Endothelial cell of umbilical vein (primary cell): ENCODE results near the gene CD300LD. TPM values are rescaled to one million over a fixed set of nuclear protein-coding genes. Genes with fewer than 3 reads are reported as not detected.

ENCODE experiments used
- BruUV-seq: library from RNA; stranded (reverse); fragments of 400-500 nt; replicated peaks from 2 replicates; lab custom pipeline; 2021; lab: Mats Ljungman, UMichigan
- CTCF ChIA-PET: fragments of 300-600, 350-600 bp; sonication (Branson Sonifier 250); formaldehyde crosslinking; loops from one replicate; lab custom pipeline; 2021; ENCODE audit warnings: antibody characterized with exemption, inconsistent platforms; lab: Charles Lee
- POLR2A ChIA-PET: fragments of 300-600, 350-600 bp; sonication (Branson Sonifier 250); formaldehyde crosslinking; loops from one replicate; lab custom pipeline; 2021; ENCODE audit warnings: antibody characterized with exemption, inconsistent platforms; lab: Charles Lee
- DNase-seq: peaks from one replicate; pipeline ENCODE4 v3.0.0-alpha.2; 2011; ENCODE audit warnings: low read depth, low spot score
- FAIRE-seq: peaks from 2 replicates; lab custom pipeline; 2011; peaks lifted over from hg19 to GRCh38; lab: Jason Lieb, UNC
- H2AFZ ChIP-seq: 2 replicates; pipeline ENCODE4 v1.6.0; 2012; ENCODE audit warnings: low read depth, low read length, control low read depth, inconsistent platforms
- H3K27ac ChIP-seq: 2 replicates; pipeline ENCODE4 v1.5.1; 2011; ENCODE audit warnings: low read depth, mild to moderate bottlenecking, control low read depth, low read length, moderate library complexity; ENCODE audit not compliant: insufficient read depth
- H3K27me3 ChIP-seq, 2 experiments: 2 replicates each; pipeline versions ENCODE4 v1.6.0 to v1.6.1; 2011; ENCODE audit warnings: low read length in 2 of 2, mixed read lengths in 1 of 2; ENCODE audit not compliant: control insufficient read depth in 2 of 2, insufficient read depth in 2 of 2
- H3K36me3 ChIP-seq, 2 experiments: 2 replicates in 1 of 2; 3 replicates in 1 of 2; pipeline ENCODE4 v1.5.1; 2011; ENCODE audit warnings: low read length in 2 of 2, mild to moderate bottlenecking in 1 of 2, moderate library complexity in 1 of 2; ENCODE audit not compliant: control insufficient read depth in 2 of 2, insufficient read depth in 2 of 2; ENCODE audit errors: extremely low read depth in 1 of 2
- H3K4me1 ChIP-seq: 3 replicates; pipeline ENCODE4 v1.5.1; 2011; ENCODE audit warnings: mild to moderate bottlenecking, low read length; ENCODE audit not compliant: control insufficient read depth, insufficient read depth; ENCODE audit errors: extremely low read depth
- H3K4me2 ChIP-seq: 2 replicates; pipeline ENCODE4 v1.6.1; 2011; ENCODE audit warnings: low read length, control low read depth, mixed read lengths; ENCODE audit not compliant: insufficient read depth
- H3K4me3 ChIP-seq, 3 experiments: fragments of 200-600 bp in 1 of 3; sonication (generic), shearing (Covaris generic) in 1 of 3; replicated peaks in 1 of 3; 2 replicates each; pipeline ENCODE4 v1.5.1; 2011 to 2016; ENCODE audit warnings: control low read depth in 3 of 3, low read length in 3 of 3, mild to moderate bottlenecking in 2 of 3, inconsistent platforms in 1 of 3, low read depth in 1 of 3, moderate library complexity in 1 of 3; ENCODE audit not compliant: insufficient read depth in 1 of 3
- H3K79me2 ChIP-seq: 2 replicates; pipeline ENCODE4 v1.6.0; 2012; ENCODE audit warnings: low read length, inconsistent platforms; ENCODE audit not compliant: control insufficient read depth, insufficient read depth
- H3K9ac ChIP-seq: replicated peaks from 2 replicates; pipeline ENCODE3; 2011; ENCODE audit warnings: low read length, control low read depth; ENCODE audit not compliant: insufficient read depth; ENCODE audit errors: extremely low read depth
- H3K9me1 ChIP-seq: replicated peaks from 3 replicates; pipeline ENCODE4 v1.6.0; 2011; ENCODE audit warnings: mild to moderate bottlenecking, low read length; ENCODE audit not compliant: control insufficient read depth, insufficient read depth; ENCODE audit errors: extremely low read depth
- H3K9me3 ChIP-seq: replicated peaks from 2 replicates; pipeline ENCODE4 v1.5.1; 2012; ENCODE audit warnings: low read length, inconsistent platforms; ENCODE audit not compliant: control insufficient read depth, insufficient read depth
- H4K20me1 ChIP-seq: replicated peaks from 2 replicates; pipeline ENCODE3; 2011; ENCODE audit warnings: mild to moderate bottlenecking, low read length; ENCODE audit not compliant: control insufficient read depth, insufficient read depth; ENCODE audit errors: extremely low read depth
- CTCF ChIP-seq, 2 donors: IDR thresholded peaks; 1 replicate in 1 of 2; 2 replicates in 1 of 2; pipeline ENCODE4 v1.5.1; 2011; ENCODE audit warnings: low read length in 2 of 2, mild to moderate bottlenecking in 2 of 2, moderate library complexity in 2 of 2, control low read depth in 1 of 2, inconsistent platforms in 1 of 2, low read depth in 1 of 2; ENCODE audit not compliant: insufficient read depth in 1 of 2; ENCODE audit errors: extremely low read depth in 1 of 2
- EZH2 ChIP-seq: IDR thresholded peaks from 2 replicates; pipeline ENCODE4 v1.6.1; 2012; ENCODE audit warnings: borderline replicate concordance, low read depth, mild to moderate bottlenecking, moderate library complexity, low read length, inconsistent platforms; ENCODE audit not compliant: severe bottlenecking
- FOS ChIP-seq: IDR thresholded peaks from 2 replicates; pipeline ENCODE4 v1.6.1; 2011; ENCODE audit warnings: mild to moderate bottlenecking, low read length, moderate library complexity, borderline replicate concordance; ENCODE audit not compliant: insufficient read depth
- GATA2 ChIP-seq: IDR thresholded peaks from 2 replicates; pipeline ENCODE4 v1.7.0; 2011; ENCODE audit warnings: low read depth, mild to moderate bottlenecking, moderate library complexity, mixed read lengths, low read length; ENCODE audit not compliant: insufficient read length, insufficient read depth
- JUN ChIP-seq: IDR thresholded peaks from 2 replicates; pipeline ENCODE4 v1.6.1; 2011; ENCODE audit warnings: borderline replicate concordance, low read depth; ENCODE audit not compliant: insufficient read length, insufficient read depth
- MAX ChIP-seq: IDR thresholded peaks from 2 replicates; pipeline ENCODE4 v1.6.1; 2011; ENCODE audit not compliant: insufficient read depth, insufficient read length
- MYC ChIP-seq: IDR thresholded peaks from one replicate; pipeline ENCODE4 v1.6.1; 2011; ENCODE audit warnings: mild to moderate bottlenecking, low read depth, low read length
- POLR2A ChIP-seq: IDR thresholded peaks from 2 replicates; pipeline ENCODE4 v1.6.1; 2012; ENCODE audit warnings: low read depth, mild to moderate bottlenecking, control low read depth, low read length
- POLR2AphosphoS5 ChIP-seq: IDR thresholded peaks from 2 replicates; pipeline ENCODE4 v1.6.1; 2012; ENCODE audit warnings: low read depth, mild to moderate bottlenecking, control low read depth, low read length, moderate library complexity; ENCODE audit not compliant: insufficient read depth
- dilution Hi-C: fragments of 300-500 bp; cut with MboI; formaldehyde crosslinking; loops from one replicate; pipeline ENCODE4 v1.15.0; 2019; ENCODE audit warnings: low sequenced_read_pairs; ENCODE audit not compliant: extremely low pct_ligation_motif_present
- intact Hi-C: fragments of 100-400 bp; cut with micrococcal nuclease; formaldehyde crosslinking; loops from one replicate; pipeline ENCODE4 v1.10.0; 2022
- polyA plus RNA-seq, 4 experiments: library from polyadenylated mRNA; depleted of rRNA in 3 of 4; stranded (reverse) in 3 of 4; unstranded in 1 of 4; fragments of >200 nt; gene quantifications; 2 replicates each; pipeline versions ENCODE4 v1.2.1 to v1.2.3, GENCODE V29; 2011 to 2012; ENCODE audit warnings: missing spikeins in 1 of 4
- total RNA-seq: library from RNA; stranded (reverse); gene quantifications from 2 replicates; pipeline ENCODE4 v1.2.3, GENCODE V29; 2021

CD300LD gene
- total and polyA plus RNA-seq, 2 donors (not counting 3 experiments of a cell fraction or from before 2014, with no cell fraction given) = not detected

- H2AFZ ChIP-seq = no peak overlapping the region
- H3K9me3 ChIP-seq = peaks cover 2% of the 10 kb centered on the region
- H3K9me1 ChIP-seq = no peaks in the 10 kb centered on the region
- no peak overlapping the region for H3K9ac ChIP-seq
- no peaks in the 10 kb centered on the region for H3K36me3 ChIP-seq
- intact Hi-C loops (no loop called here), dilution Hi-C loops (no loop called here)
- FAIRE-seq (no peak), DNase-seq (no peak)
- no peaks in the 10 kb centered on the region for H3K4me1 ChIP-seq
- H3K4me3 ChIP-seq = no peak overlapping the region
- ChIA-PET POLR2A (no interaction called here), CTCF (no interaction called here)
- H3K27me3 ChIP-seq = no peaks in the 10 kb centered on the region
- no peak overlapping the region for H3K4me2 ChIP-seq
- no peaks in the 10 kb centered on the region for H4K20me1 ChIP-seq
- no peak overlapping the region for H3K27ac ChIP-seq
- no peaks in the 10 kb centered on the region for H3K79me2 ChIP-seq
- no peak for TF ChIP-seq FOS
- no peak for TF ChIP-seq MYC
- TF ChIP-seq EZH2 = no peak
- no peak for TF ChIP-seq CTCF (IDR thresholded peaks at IDR 0.05; ENCODE audit: extremely low read depth in 1 of 2, insufficient read depth in 1 of 2, low read depth in 1 of 2, low read length in 2 of 2)
- no peak for TF ChIP-seq POLR2A
- no peak for TF ChIP-seq POLR2AphosphoS5
- no peak for TF ChIP-seq GATA2
- TF ChIP-seq MAX = no peak
- TF ChIP-seq JUN = no peak
- no TSS peak for BruUV-seq
Observed at GRCh38 chr17:74585711-74586110, 6.4 kb downstream of the CD300LD start.
